ENCODE results near the gene PBX4.

PBX4 gene

GRCh38 chr19:19554074-19555023 lies 64.1 kb downstream of the PBX4 start:
- DNase-seq (ENCODE audit: low read depth): peak; percentile 29

GRCh38 chr19:19553670-19554069 lies 64.8 kb downstream of the PBX4 start:
- no peak for DNase-seq (ENCODE audit: low read depth)

- DNase-seq (ENCODE audit: low read depth): peak; percentile 43
Measured at GRCh38 chr19:19552798-19553197, 65.7 kb downstream of the PBX4 start.

GRCh38 chr19:19551853-19552192 lies 66.7 kb downstream of the PBX4 start:
- peak; percentile 51 for DNase-seq (ENCODE audit: low read depth)

GRCh38 chr19:19550972-19551852 lies 67.3 kb downstream of the PBX4 start:
- no peak for DNase-seq (ENCODE audit: low read depth)

GRCh38 chr19:19550485-19550929 lies 68.0 kb downstream of the PBX4 start:
- DNase-seq (ENCODE audit: low read depth): peak; percentile 39

GRCh38 chr19:19549804-19550464 lies 68.6 kb downstream of the PBX4 start:
- DNase-seq (ENCODE audit: low read depth): no peak

- no peak for DNase-seq (ENCODE audit: low read depth)
Measured at GRCh38 chr19:19548915-19549759, 69.3 kb downstream of the PBX4 start.

- no peak for DNase-seq (ENCODE audit: low read depth)
Measured at GRCh38 chr19:19547674-19548336, 70.7 kb downstream of the PBX4 start.

GRCh38 chr19:19546751-19547162 lies 71.7 kb downstream of the PBX4 start:
- no peak for DNase-seq (ENCODE audit: low read depth)

- DNase-seq (ENCODE audit: low read depth): no peak
Measured at GRCh38 chr19:19545707-19546106, 72.8 kb downstream of the PBX4 start.

- no peak for DNase-seq (ENCODE audit: low read depth)
Measured at GRCh38 chr19:19544954-19545591, 73.4 kb downstream of the PBX4 start.

GRCh38 chr19:19544257-19544953 lies 74.1 kb downstream of the PBX4 start:
- no peak for DNase-seq (ENCODE audit: low read depth)

GRCh38 chr19:19543640-19544039 lies 74.8 kb downstream of the PBX4 start:
- DNase-seq (ENCODE audit: low read depth): no peak

- DNase-seq (ENCODE audit: low read depth): no peak
Measured at GRCh38 chr19:19543101-19543500, 75.4 kb downstream of the PBX4 start.

- DNase-seq (ENCODE audit: low read depth): no peak
Measured at GRCh38 chr19:19542507-19542906, 76.0 kb downstream of the PBX4 start.

- DNase-seq (ENCODE audit: low read depth): no peak
Measured at GRCh38 chr19:19541616-19542015, 76.9 kb downstream of the PBX4 start.

- DNase-seq (ENCODE audit: low read depth): peak; percentile 50
Measured at GRCh38 chr19:19540715-19541515, 77.6 kb downstream of the PBX4 start.

Data from iris pigment epithelial cell (primary cell).